ENCODE data around the gene DYNC2H1.

GRCh38 chr11:103436131-103436770 is 327.0 kb downstream of the DYNC2H1 start:
- TF ChIP-seq CTCF (IDR thresholded peaks at IDR 0.05; ENCODE audit: borderline replicate concordance, extremely low read depth, low read length, poor library complexity, severe bottlenecking) (no peak), EZH2 (IDR thresholded peaks at IDR 0.05; ENCODE audit: borderline replicate concordance, low read depth, low read length, severe bottlenecking) (no peak)
